PC-3 (cell line): Measurements from ENCODE around the gene KCNH5. TPM values are rescaled to one million over a fixed set of nuclear protein-coding genes. Genes with fewer than 3 reads are reported as not detected.

ENCODE experiments used
- ATAC-seq: fragments of 200-7000 bp; cut with Tn5 transposase; 2 replicates; pipeline ENCODE4 v1.9.1; 2020; ENCODE audit warnings: mild to moderate bottlenecking, moderate library complexity
- BruUV-seq: library from RNA; stranded (reverse); fragments of 400-500 nt; replicated peaks from 2 replicates; lab custom pipeline; 2021; lab: Mats Ljungman, UMichigan
- CTCF ChIA-PET: fragments of 300-600 bp; sonication (Branson Sonifier 250); formaldehyde crosslinking; loops from one replicate; lab custom pipeline; 2022; ENCODE audit warnings: antibody characterized with exemption; lab: Charles Lee
- POLR2A ChIA-PET: fragments of 300-600 bp; sonication (Branson Sonifier 250); formaldehyde crosslinking; loops from one replicate; lab custom pipeline; 2022; ENCODE audit warnings: antibody characterized with exemption; ENCODE audit not compliant: unreplicated experiment; lab: Charles Lee
- DNase-seq: peaks from one replicate; pipeline ENCODE4 v3.0.0-alpha.2; 2015
- H2AFZ ChIP-seq: fragments of 300-600 bp; sonication (generic); 2 replicates; pipeline ENCODE4 v1.6.0; 2016; ENCODE audit warnings: antibody characterized with exemption, low read length
- H3F3A ChIP-seq: fragments of 300-600 bp; sonication (generic); one replicate; pipeline ENCODE4 v1.6.0; 2017; ENCODE audit warnings: antibody characterized with exemption, low read length, control low read depth, mild to moderate bottlenecking; ENCODE audit not compliant: unreplicated experiment
- H3K27ac ChIP-seq: fragments of 300-600 bp; sonication (generic); 2 replicates; pipeline ENCODE4 v1.5.1; 2016; ENCODE audit warnings: mild to moderate bottlenecking, low read length
- H3K27me3 ChIP-seq: fragments of 300-600 bp; sonication (generic); 2 replicates; pipeline ENCODE4 v1.6.1; 2016; ENCODE audit warnings: low read length, mixed read lengths
- H3K36me3 ChIP-seq: fragments of 300-600 bp; sonication (generic); 2 replicates; pipeline ENCODE4 v1.6.1; 2016; ENCODE audit warnings: low read depth, mixed run types, low read length, mixed read lengths
- H3K4me1 ChIP-seq: fragments of 300-600 bp; sonication (generic); 2 replicates; pipeline ENCODE4 v1.5.1; 2016; ENCODE audit warnings: low read length; ENCODE audit not compliant: insufficient read depth
- H3K4me2 ChIP-seq: fragments of 300-600 bp; sonication (generic); 2 replicates; pipeline ENCODE4 v1.6.0; 2016; ENCODE audit warnings: low read length
- H3K4me3 ChIP-seq: fragments of 300-600 bp; sonication (generic); 2 replicates; pipeline ENCODE4 v1.5.1; 2016; ENCODE audit warnings: mild to moderate bottlenecking, low read length, mixed read lengths
- H3K79me2 ChIP-seq: fragments of 300-600 bp; sonication (generic); 2 replicates; pipeline ENCODE4 v1.6.1; 2017; ENCODE audit warnings: low read length, mixed read lengths
- H3K9ac ChIP-seq: fragments of 300-600 bp; sonication (generic); 2 replicates; pipeline ENCODE4 v1.6.0; 2016; ENCODE audit warnings: mild to moderate bottlenecking, low read length
- H3K9me2 ChIP-seq: fragments of 300-600 bp; sonication (generic); replicated peaks from 2 replicates; pipeline ENCODE4 v1.6.1; 2016; ENCODE audit warnings: mixed run types, low read length, mixed read lengths
- H3K9me3 ChIP-seq: fragments of 300-600 bp; sonication (generic); 2 replicates; pipeline ENCODE4 v1.6.1; 2016; ENCODE audit warnings: low read length, mixed read lengths
- H4K20me1 ChIP-seq: fragments of 300-600 bp; sonication (generic); 2 replicates; pipeline ENCODE4 v1.6.1; 2016; ENCODE audit warnings: low read length, mixed read lengths
- EZH2 ChIP-seq: fragments of 300-600 bp; sonication (generic); IDR thresholded peaks from one replicate; pipeline ENCODE4 v1.6.1; 2017; ENCODE audit warnings: antibody characterized with exemption, mild to moderate bottlenecking, low read length; ENCODE audit not compliant: unreplicated experiment
- EZH2phosphoT487 ChIP-seq: fragments of 300-600 bp; sonication (generic); IDR thresholded peaks from 2 replicates; pipeline ENCODE4 v1.6.1; 2018; ENCODE audit warnings: mild to moderate bottlenecking, antibody characterized with exemption, low read length, borderline replicate concordance
- intact Hi-C: fragments of 100-400 bp; cut with micrococcal nuclease; formaldehyde crosslinking; loops from 2 replicates; pipeline ENCODE4 v1.9.0; 2023
- total RNA-seq: library from RNA; depleted of rRNA; stranded (reverse); fragments of >200 nt; gene quantifications from 2 replicates; pipeline ENCODE4 v1.2.3, GENCODE V29; 2014
- TF ChIP-seq, protein P1 (sequence below): fragments of 300-600 bp; sonication (generic); conservative IDR thresholded peaks from 2 replicates; pipeline ENCODE4 v1.5.1; 2017; ENCODE audit warnings: antibody characterized with exemption, low read depth, mild to moderate bottlenecking, low read length

Gene KCNH5
- total RNA-seq, 1 experiment from 2014 or later, result not detected

DNA sequence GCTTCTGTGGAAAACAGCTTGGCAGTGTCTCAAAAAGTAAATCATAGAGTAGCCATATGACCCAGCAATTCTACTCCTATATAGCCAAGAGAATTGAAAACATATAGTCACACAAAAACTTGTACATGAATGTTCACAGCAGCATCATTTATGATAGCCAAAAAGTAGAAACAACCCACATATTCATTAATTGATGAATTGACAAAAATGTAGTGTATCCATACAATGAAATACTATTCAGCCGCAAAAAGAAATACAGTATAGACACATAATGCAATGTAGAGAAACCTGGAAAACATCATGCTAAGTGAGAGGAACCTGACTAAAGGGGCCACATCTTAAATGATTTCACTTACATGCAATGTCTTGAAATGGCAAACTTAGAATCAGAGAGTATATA lies 326.6 kb downstream of the KCNH5 start:
- CTCF ChIA-PET, result no interaction called here
- DNase-seq, result no peak
- no TSS peak for BruUV-seq

DNA sequence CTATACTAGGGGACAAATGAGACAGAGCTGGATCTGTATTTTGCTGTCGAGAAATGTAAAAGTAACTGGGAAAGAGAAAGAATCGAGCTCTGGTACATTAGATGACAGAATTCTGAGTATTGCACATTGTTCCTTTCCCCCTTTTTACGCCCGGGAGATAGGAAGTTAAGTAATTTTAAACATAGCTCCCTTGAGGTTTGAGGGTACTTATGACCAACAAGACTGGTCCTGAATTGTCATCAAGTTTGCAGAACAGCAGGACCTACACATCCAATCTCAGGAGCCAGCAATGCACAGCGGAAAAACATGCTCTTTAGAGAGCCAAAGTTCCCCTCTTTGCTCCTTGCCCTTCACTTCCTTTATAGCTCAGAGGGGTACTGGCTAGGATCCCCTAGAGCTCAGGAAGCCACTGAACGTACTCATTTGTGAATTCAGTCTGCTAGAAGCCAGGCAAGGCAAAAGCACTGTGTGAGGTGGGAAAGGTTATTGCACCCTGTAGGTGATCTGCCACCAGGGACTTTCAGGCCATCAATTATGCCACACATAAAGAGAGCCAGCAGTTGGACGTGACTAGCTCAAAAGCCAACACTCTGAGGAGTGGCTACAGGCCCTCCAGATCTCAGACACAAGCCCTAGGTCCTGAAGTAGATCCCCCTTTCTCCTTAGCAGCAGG lies 333.8 kb downstream of the KCNH5 start:
- CTCF ChIA-PET, result no interaction called here
- Histone ChIP-seq H3K9ac (no peak overlapping the region), H3K4me1 (no peaks in the 10 kb centered on the region), H3K79me2 (no peaks in the 10 kb centered on the region), H3K27ac (no peak overlapping the region), H3F3A (no peaks in the 10 kb centered on the region), H3K4me3 (no peak overlapping the region), H2AFZ (no peak overlapping the region), H3K4me2 (no peak overlapping the region), H4K20me1 (no peaks in the 10 kb centered on the region), H3K9me2 (no peaks in the 10 kb centered on the region), H3K36me3 (no peaks in the 10 kb centered on the region), H3K9me3 (no peaks in the 10 kb centered on the region), H3K27me3 (0 out of 2 replicates have a peak, but pooled peaks cover 7% of the 10 kb centered on the region)
- intact Hi-C loops, result no loop called here
- TF ChIP-seq EZH2 (no peak), EZH2phosphoT487 (no peak)
- TF ChIP-seq, protein P1, sequence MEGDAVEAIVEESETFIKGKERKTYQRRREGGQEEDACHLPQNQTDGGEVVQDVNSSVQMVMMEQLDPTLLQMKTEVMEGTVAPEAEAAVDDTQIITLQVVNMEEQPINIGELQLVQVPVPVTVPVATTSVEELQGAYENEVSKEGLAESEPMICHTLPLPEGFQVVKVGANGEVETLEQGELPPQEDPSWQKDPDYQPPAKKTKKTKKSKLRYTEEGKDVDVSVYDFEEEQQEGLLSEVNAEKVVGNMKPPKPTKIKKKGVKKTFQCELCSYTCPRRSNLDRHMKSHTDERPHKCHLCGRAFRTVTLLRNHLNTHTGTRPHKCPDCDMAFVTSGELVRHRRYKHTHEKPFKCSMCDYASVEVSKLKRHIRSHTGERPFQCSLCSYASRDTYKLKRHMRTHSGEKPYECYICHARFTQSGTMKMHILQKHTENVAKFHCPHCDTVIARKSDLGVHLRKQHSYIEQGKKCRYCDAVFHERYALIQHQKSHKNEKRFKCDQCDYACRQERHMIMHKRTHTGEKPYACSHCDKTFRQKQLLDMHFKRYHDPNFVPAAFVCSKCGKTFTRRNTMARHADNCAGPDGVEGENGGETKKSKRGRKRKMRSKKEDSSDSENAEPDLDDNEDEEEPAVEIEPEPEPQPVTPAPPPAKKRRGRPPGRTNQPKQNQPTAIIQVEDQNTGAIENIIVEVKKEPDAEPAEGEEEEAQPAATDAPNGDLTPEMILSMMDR, result no peak
- BruUV-seq, result no TSS peak
- POLR2A ChIA-PET, result no interaction called here
- DNase-seq (no peak), ATAC-seq (no peak)

More for the DNA sequence above, 326.6 kb downstream of the KCNH5 start:
- POLR2A ChIA-PET, result no interaction called here
- intact Hi-C loops, result no loop called here
- no peak for ATAC-seq
- Histone ChIP-seq H3F3A (no peaks in the 10 kb centered on the region), H3K27ac (no peak overlapping the region), H3K4me3 (no peak overlapping the region), H4K20me1 (no peaks in the 10 kb centered on the region), H3K4me2 (no peak overlapping the region), H3K4me1 (no peaks in the 10 kb centered on the region), H2AFZ (no peak overlapping the region), H3K9me2 (no peaks in the 10 kb centered on the region), H3K9ac (no peak overlapping the region), H3K27me3 (0 out of 2 replicates have a peak, but pooled peaks cover 3% of the 10 kb centered on the region), H3K9me3 (no peaks in the 10 kb centered on the region), H3K36me3 (no peaks in the 10 kb centered on the region), H3K79me2 (no peaks in the 10 kb centered on the region)
- TF ChIP-seq, protein P1, result no peak
- TF ChIP-seq EZH2phosphoT487 (no peak), EZH2 (no peak)

DNA sequence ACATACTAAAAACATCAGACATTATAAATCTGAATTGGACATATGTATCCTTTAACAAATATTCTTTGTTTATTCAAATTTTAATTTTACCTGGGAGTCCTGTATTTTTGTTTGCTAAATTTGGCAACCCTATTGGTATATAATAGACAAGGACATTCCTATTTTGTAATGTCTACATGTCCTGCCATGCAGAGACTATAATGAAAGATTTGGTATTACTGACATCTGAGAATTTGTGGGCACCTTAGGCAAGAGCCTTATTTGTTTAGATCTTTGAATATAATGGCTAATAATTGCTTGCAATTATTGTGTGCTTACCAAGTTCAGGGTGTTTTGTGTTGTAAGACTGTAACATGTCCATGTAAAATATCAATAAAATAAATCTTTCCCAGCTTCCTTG lies 334.4 kb downstream of the KCNH5 start:
- intact Hi-C loops, result no loop called here
- TF ChIP-seq EZH2 (no peak), EZH2phosphoT487 (no peak)
- TF ChIP-seq, protein P1, result no peak
- no peak overlapping the region for H3K4me2 ChIP-seq
- 0 out of 2 replicates have a peak, but pooled peaks cover 7% of the 10 kb centered on the region for H3K27me3 ChIP-seq
- no peaks in the 10 kb centered on the region for H3K4me1 ChIP-seq
- H4K20me1 ChIP-seq, result no peaks in the 10 kb centered on the region
- no peak overlapping the region for H3K27ac ChIP-seq
- H3K4me3 ChIP-seq, result no peak overlapping the region
- no peaks in the 10 kb centered on the region for H3K9me2 ChIP-seq
- POLR2A ChIA-PET, result no interaction called here
- no peak overlapping the region for H3K9ac ChIP-seq
- no TSS peak for BruUV-seq
- no peaks in the 10 kb centered on the region for H3K79me2 ChIP-seq
- no peaks in the 10 kb centered on the region for H3K36me3 ChIP-seq
- ATAC-seq (no peak), DNase-seq (no peak)
- no peaks in the 10 kb centered on the region for H3K9me3 ChIP-seq
- no peak overlapping the region for H2AFZ ChIP-seq
- CTCF ChIA-PET, result no interaction called here
- no peaks in the 10 kb centered on the region for H3F3A ChIP-seq
